Measurements from ENCODE around the gene ARHGAP18.

Gene ARHGAP18

GRCh38 chr6:129691709-129692108 is 18.3 kb downstream of the ARHGAP18 start:
- no peak for DNase-seq (ENCODE audit: low read depth)

GRCh38 chr6:129691043-129691640 is 18.8 kb downstream of the ARHGAP18 start:
- no peak for DNase-seq (ENCODE audit: low read depth)

DNA sequence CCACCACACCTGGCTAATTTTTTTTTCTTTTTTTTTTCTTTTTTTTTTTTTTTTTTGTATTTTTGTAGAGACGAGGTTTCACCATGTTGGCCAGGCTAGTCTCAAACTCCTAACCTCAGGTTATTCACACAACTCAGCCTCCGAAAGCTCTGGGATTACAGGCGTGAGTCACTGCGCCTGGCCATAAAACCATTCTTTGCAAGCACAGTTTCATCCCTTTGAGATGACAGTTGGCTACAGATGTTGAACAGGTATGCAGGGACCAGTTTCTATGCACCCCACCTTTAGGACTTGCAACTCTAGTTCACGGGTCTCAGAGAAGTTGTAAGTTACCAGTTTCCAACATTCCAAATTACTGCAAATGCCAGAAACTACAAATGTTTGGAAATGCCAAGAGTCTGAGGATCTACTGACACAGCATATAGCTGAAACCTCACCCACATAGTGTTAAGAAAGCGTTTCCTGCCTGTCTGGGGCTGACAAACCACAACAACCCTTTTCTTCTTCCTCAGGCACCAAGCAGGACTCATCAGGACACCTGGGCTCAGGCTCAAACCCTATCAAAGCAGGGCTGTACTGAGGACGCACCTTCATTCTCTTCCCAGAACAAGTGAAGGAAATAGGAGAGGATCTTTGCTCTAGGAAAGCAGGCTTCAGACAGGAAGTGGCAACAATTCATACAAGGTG is 22.9 kb downstream of the ARHGAP18 start:
- no peak for DNase-seq (ENCODE audit: low read depth)

DNA sequence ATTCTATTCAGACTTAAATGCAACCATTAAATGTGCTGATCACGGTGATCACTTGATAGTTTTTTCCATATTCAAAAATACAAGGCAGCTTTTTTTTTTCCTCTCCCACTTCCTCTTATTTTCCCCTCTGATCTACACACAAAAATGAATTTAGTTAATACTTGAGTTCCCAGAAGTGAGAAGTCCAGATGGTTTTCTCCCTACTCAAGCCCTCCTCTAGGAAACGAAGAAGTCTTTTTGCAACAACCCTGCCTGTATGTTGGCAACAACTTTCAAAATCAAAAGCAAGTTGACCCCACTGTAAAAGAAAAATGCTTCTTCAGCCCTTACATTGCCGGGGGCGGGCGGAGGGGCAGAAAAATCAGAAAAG is 24.3 kb downstream of the ARHGAP18 start:
- no peak for DNase-seq (ENCODE audit: low read depth)

- no peak for DNase-seq (ENCODE audit: low read depth)
Observed at GRCh38 chr6:129684903-129685661, 24.9 kb downstream of the ARHGAP18 start.

DNA sequence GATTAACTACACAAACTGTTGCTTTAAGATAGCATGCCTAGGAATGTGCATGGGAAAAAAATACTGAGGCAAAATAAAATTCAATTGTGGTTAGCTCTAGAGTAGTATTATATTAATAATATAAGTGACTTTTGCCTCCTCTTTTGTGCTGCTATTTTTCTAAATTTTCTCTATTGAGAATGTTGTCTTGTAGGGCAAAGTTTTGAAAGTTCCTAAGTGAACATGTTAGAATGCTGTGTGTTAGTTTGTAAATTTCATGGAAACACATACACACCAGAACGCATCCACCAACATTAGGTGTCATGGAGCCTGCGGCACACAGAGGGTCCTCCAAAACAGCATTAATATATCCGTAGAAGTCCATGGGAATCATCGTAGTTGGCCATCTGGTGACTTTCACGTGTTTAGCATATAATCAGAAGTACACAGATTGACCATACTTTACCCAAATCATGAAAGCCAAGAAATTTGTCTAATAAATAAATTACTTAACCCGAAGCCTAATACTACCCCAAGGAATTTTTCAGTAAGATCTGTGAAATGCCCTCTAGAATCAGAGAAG is 25.6 kb downstream of the ARHGAP18 start:
- no peak for DNase-seq (ENCODE audit: low read depth)

DNA sequence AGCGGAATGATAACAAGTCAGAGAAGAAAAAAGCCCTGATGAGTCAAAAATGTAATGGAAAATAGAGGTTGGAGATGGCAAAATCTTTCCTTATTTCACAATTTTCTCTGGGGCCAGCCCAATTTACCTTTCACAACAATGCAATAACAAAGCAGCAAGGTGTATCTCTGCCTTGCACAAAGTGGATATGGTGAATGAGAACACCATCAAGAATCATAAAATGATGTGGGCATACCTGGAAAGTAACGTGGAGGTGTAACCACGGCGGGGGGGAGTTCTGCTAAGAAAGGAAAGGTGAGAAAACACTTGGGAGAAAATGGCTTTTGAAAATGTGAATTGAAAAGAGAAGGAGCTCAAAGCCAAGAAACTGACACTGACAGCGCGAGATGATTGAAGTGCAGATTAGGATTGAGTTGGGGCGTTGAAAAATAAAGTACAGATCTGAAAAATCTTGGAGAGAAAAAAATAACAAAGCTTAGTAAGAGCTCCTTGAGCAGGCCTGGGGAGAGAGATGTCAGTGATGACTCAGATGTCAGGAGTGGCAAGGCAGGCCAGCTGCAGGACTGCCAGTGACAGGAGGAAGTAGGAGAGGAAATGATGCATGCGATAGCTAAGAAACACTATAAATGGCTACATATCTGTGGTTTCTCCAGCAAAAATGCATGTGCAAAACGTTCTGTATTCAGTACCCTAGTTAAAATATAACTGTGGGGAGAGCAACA is 26.2 kb downstream of the ARHGAP18 start:
- DNase-seq (ENCODE audit: low read depth), result peak; percentile 65

GRCh38 chr6:129681913-129682205 is 28.1 kb downstream of the ARHGAP18 start:
- DNase-seq (ENCODE audit: low read depth), result no peak

DNA sequence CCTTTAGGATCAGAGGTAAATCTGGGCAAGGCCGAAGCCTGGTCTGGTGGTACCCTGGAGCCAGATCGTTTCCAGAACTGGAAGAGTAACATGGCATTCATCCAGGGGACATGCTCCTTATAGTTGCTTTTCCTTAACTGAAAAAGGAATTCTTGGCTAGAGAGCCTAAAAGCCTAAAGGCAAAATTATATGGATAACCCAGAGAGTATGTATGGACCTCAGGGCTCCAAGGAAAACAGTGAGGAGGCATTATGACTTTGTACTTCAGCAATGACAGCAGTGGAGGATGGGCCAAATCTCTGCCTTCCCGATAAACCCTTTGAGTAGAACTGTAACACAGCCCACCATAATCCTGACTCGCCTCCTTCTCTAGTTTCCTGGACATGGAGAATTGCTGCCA is 29.3 kb downstream of the ARHGAP18 start:
- no peak for DNase-seq (ENCODE audit: low read depth)

DNA sequence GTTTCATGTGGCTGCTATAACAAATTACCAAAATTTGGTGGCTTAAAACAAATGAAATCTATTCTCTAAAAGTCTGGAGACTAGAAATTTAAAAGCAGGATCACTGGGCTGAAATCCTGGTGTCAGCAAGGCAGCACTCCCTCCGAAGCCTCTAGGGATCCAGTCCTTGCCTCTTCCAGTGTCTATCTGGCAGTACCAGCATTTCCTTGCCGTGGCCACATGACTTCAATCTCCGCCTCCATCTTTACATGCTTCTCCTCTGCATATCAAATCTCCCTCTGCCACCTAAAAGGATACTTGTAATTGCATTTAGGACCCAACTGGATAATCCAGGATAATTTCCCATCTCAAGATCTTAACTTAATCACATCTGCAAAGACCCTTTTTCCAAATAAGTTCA is 30.2 kb downstream of the ARHGAP18 start:
- no peak for DNase-seq (ENCODE audit: low read depth)

- no peak for DNase-seq (ENCODE audit: low read depth)
Observed at GRCh38 chr6:129679275-129679674, 30.7 kb downstream of the ARHGAP18 start.

DNA sequence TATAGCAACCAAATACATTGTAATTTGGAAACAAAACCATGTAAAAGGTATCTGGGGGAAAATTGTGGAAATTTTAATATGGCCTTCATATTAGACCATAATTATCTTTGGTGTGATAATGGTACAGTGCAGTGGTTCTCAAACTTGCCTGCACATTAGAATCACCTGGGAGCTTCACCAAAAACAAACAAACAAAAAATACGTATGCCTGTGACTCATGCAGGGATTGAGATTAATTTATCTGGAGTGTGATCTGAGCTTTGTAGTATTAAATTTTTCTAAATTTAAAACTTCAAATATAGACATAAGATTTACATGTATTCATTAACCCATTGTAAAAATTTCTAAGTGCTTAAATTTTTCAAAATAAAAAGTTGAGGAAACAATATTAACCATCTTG is 31.5 kb downstream of the ARHGAP18 start:
- no peak for DNase-seq (ENCODE audit: low read depth)

GRCh38 chr6:129677620-129678325 is 32.2 kb downstream of the ARHGAP18 start:
- DNase-seq (ENCODE audit: low read depth), result no peak

DNA sequence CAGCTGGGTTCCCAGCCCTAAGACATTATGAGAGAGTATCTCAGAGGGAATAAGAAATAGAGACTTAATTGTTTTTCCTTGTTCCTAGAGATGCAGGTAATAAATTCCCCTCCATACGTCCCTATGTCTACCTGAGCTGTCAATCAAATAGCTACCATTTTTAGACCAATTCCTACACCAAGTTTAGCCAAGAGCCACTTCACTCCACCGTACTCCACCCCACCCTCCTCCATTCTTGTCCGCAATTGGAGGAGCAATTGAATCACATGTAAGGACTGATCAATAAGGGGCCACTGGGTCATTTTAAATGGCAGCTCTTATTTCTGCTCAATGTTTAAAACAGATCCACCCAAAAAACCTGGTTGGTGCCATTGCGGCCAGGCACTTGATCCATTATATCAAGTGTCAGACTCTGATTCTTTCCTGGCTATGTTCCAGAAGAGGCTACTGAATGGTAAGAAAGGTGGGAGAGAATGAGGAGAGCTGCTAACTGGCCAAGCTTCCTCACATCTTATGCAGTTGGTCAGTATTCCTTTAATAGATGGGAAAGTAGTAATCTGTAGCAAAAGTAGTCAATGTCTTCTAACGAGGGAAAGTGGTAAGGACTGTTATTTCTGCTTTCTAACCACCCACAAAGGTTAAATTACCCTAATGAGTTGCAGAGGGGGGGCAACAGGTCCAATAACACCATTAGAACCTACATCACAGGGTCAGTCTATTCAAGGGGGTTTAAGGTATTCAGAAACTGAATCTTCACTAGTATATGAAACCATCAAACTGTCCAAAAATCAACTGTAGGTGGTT is 34.1 kb downstream of the ARHGAP18 start:
- no peak for DNase-seq (ENCODE audit: low read depth)

- DNase-seq (ENCODE audit: low read depth), result no peak
Observed at GRCh38 chr6:129673748-129674147, 36.2 kb downstream of the ARHGAP18 start.

DNA sequence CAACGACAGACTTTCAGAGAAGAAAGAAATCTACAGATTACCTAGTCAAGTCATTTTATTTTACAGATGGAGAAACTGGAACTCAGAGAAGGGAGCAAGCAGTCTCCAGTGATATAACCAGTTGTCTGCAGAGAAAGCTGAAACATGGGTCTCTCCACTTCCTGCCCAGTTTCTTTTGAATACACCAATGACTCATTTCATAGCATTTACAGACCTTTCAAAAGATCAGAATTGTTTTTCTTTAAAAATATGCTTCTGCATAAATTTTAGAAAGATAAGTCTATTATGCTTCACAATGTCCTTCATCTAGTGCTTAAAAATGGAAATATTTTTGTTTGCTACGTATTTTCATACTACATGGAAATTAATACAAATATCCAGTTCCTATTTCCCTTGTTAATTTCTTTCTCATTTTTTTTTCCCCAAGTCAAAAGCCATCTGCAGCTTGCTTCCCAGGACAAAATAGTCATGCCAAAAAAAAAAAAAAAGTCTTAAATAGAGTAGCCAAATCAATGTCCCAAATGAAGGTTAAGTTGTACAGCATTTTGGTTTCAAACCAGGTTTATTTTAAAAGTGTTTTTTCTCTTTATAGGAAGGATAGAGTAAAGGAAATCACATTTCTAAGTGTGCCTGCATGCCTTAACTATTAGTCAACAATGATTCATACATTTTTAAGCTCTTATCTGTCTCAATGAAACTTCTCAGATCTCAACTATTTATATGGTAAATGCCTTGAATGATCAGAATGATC is 36.9 kb downstream of the ARHGAP18 start:
- DNase-seq (ENCODE audit: low read depth), result no peak

GRCh38 chr6:129672341-129672682 is 37.7 kb downstream of the ARHGAP18 start:
- no peak for DNase-seq (ENCODE audit: low read depth)

DNA sequence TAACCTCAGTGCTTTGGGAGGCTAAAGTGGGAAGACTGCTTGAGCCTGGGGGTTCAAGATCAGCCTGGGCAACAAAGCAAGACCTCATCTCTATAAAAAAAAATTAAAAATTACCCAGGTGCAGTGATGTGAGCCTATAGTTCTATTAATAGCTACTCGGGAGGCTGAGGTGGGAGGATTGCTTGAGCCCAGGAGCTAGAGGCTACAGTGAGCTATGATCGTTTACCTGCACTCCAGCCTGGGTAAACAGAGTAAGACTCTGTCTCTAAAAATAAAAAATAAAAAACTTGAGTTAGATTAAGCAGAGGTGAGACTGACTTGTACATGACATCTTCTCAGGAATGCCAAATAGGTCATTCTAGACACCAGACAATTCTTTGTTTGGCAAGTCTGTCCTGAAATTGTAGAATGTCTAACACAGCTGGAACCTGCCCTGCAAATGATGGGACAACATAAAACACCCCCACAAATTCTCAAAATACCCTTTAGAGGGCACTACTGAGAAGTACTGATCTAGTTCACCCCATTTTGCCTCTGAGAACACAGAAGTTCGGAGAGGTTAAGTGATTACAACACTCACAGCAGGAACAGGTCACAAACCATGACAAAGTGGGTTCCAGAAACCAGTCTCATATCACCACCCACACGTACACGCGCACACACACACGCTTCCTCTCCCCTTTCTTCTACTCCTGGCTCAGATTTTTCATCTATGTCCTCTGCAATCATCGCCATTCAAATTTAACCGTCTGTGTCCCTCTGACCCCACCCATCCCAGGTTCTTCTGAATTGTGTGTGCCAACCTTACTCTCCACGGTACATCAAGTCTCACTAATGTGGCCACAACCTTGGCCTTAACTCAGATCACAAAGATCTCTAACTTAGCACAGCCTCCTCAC is 38.3 kb downstream of the ARHGAP18 start:
- no peak for DNase-seq (ENCODE audit: low read depth)

DNA sequence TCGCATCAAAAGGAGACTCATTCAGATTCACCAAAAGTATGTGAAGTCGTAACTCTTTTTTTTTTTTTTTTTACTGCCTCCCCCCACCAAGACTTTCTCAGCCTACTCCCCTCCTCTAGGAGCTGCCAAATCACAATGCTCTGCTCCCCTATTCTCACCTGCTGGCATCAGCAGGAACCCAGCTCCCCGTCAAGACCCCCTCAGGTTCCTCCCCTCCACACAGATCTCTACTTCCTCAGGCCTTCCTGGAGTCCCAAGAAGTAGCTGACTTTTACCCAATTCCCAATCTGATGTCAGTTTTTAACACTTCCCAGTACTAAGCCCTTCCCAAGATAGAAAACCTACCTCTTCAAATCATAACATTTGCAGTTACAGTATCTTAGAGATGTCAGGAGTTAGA is 39.3 kb downstream of the ARHGAP18 start:
- DNase-seq (ENCODE audit: low read depth), result no peak
